ENCODE data around the gene TMSB4X. TPM values are rescaled to one million over a fixed set of nuclear protein-coding genes. Genes with fewer than 3 reads are reported as not detected.
"Not testable (repeated sequence)": the region's sequence is repeated elsewhere in the genome, so short reads cannot be mapped to it uniquely, and the experiment has no call there.

TMSB4X gene
- total RNA-seq, 1 donor: 5,748 TPM

DNA sequence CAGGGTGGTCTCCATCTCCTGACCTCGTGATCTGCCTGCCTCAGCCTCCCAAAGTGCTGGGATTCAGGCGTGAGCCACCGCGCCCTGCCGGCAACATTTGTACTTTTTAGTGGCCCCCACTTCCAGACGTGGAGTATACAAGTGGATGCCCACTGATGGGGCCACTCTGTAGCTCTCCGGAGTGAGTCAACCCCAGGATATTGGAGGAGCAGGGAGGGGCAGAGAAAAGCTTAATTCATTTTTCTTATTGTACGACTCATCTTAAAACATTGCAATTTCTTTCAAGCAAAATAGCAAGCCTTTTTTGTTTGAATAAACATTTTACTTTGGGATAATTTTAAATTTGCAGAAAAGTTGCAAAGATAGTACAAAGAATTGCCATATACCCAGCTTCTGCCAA lies 34.9 kb downstream of the TMSB4X start:
- no peak overlapping the region for H3K4me3 ChIP-seq (ENCODE audit: low read length)
- H3K27me3 ChIP-seq (ENCODE audit: insufficient read depth, low read length): no peaks in the 10 kb centered on the region
- peaks cover 74% of the 10 kb centered on the region for H3K4me1 ChIP-seq (ENCODE audit: insufficient read depth, low read length)
- no peaks in the 10 kb centered on the region for H3K9me3 ChIP-seq (ENCODE audit: low read depth, low read length)

DNA sequence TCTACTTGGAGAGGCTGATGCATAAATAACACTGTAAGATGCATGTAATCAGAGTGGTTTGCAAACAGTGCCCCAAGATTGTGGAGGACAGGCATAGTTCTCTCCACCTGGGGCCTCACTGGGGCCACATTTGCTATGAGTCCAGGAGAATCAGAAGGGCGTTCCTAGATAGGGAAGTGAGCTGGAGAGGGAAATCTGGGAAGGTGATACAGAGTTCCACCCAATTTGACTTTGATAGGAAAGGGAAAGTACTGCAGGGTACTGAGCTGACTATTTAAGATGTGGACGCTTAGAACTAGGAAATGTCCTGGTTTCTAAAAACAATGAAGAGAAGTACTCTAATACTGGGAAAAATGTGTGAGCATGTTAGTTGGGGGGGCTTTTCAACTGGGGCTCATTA lies 35.6 kb downstream of the TMSB4X start:
- Histone ChIP-seq H3K4me1 (ENCODE audit: insufficient read depth, low read length) (peaks cover 74% of the 10 kb centered on the region), H3K9me3 (ENCODE audit: low read depth, low read length) (no peaks in the 10 kb centered on the region), H3K27me3 (ENCODE audit: insufficient read depth, low read length) (no peaks in the 10 kb centered on the region), H3K4me3 (ENCODE audit: low read length) (no peak overlapping the region)

GRCh38 chrX:13013363-13014110 lies 38.6 kb downstream of the TMSB4X start:
- Histone ChIP-seq H3K9me3 (ENCODE audit: low read depth, low read length) (no peaks in the 10 kb centered on the region), H3K4me1 (ENCODE audit: insufficient read depth, low read length) (peaks cover 74% of the 10 kb centered on the region), H3K27me3 (ENCODE audit: insufficient read depth, low read length) (no peaks in the 10 kb centered on the region), H3K4me3 (ENCODE audit: low read length) (no peak overlapping the region)

GRCh38 chrX:13014111-13015096 lies 39.5 kb downstream of the TMSB4X start:
- Histone ChIP-seq H3K4me3 (ENCODE audit: low read length) (no peak overlapping the region), H3K27me3 (ENCODE audit: insufficient read depth, low read length) (no peaks in the 10 kb centered on the region), H3K9me3 (ENCODE audit: low read depth, low read length) (no peaks in the 10 kb centered on the region), H3K4me1 (ENCODE audit: insufficient read depth, low read length) (peaks cover 73% of the 10 kb centered on the region)

GRCh38 chrX:13015536-13016236 lies 40.8 kb downstream of the TMSB4X start:
- H3K4me1 ChIP-seq (ENCODE audit: insufficient read depth, low read length): peaks cover 73% of the 10 kb centered on the region
- no peak overlapping the region for H3K4me3 ChIP-seq (ENCODE audit: low read length)
- H3K9me3 ChIP-seq (ENCODE audit: low read depth, low read length): no peaks in the 10 kb centered on the region
- H3K27me3 ChIP-seq (ENCODE audit: insufficient read depth, low read length): no peaks in the 10 kb centered on the region

GRCh38 chrX:13016731-13017130 lies 41.8 kb downstream of the TMSB4X start:
- H3K4me1 ChIP-seq (ENCODE audit: insufficient read depth, low read length): peaks cover 73% of the 10 kb centered on the region
- not testable (repeated sequence) for H3K4me3 ChIP-seq (ENCODE audit: low read length); H3K9me3 ChIP-seq (ENCODE audit: low read depth, low read length); H3K27me3 ChIP-seq (ENCODE audit: insufficient read depth, low read length)

DNA sequence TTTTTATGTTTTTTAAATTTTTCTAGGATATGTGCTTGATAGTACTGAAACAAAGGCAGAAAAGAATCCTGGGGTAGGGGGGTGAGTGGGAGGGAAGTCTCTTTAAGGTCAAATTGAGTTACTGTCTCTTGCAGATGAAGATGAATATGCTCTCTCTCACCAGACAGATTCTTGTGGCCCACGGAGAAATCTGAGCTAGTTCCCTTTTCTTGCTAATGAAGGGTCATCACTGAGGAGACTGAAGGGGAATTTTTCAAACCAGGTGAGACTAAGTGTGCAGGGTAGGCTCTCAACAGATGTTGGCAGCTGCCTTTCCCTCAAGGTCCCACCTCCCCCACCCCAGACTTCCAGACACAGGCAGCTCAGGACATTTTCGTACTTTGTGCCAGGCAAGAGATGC lies 48.0 kb downstream of the TMSB4X start:
- no peaks in the 10 kb centered on the region for H3K9me3 ChIP-seq (ENCODE audit: low read depth, low read length)
- no peaks in the 10 kb centered on the region for H3K27me3 ChIP-seq (ENCODE audit: insufficient read depth, low read length)
- no peak overlapping the region for H3K4me3 ChIP-seq (ENCODE audit: low read length)
- H3K4me1 ChIP-seq (ENCODE audit: insufficient read depth, low read length): peaks cover 42% of the 10 kb centered on the region

DNA sequence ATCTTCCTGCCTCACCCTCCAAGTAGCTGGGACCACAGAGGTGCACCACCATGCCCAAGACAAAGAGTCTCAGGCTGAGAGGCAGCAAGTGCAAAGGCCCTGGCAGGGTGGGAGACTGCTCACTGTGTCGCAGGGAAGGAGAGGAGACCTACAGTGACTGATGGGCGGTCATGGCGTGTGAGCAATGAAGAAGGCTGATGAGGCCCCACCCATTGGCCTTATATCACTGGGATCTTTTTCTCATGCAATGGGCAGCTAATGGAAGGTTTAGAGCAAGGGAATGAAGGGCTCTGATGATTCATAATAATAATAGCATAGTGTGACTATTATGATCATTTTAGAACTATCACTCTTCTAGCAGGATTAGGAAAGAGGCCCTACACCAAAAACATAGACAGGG lies 48.7 kb downstream of the TMSB4X start:
- peaks cover 36% of the 10 kb centered on the region for H3K4me1 ChIP-seq (ENCODE audit: insufficient read depth, low read length)
- no peak overlapping the region for H3K4me3 ChIP-seq (ENCODE audit: low read length)
- no peaks in the 10 kb centered on the region for H3K27me3 ChIP-seq (ENCODE audit: insufficient read depth, low read length)
- H3K9me3 ChIP-seq (ENCODE audit: low read depth, low read length): no peaks in the 10 kb centered on the region

DNA sequence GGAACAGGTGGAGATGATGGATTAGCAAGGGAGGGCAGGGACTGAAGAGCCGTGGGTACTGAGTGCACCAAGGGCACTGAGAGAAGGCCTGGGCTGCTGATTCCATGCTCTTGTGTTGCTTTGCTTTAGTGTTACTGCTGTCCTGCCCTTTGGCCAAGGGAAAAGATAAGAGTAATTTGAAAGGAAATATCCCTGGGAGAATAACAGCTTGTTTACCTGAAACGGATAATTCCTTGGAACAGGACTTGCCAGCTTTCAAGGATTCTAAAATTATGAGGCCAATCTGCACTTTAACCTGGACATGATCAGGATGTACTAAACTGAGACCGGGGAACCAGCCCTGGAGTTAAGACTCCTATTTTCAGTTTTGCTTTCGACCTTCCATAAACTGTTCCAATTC lies 49.1 kb downstream of the TMSB4X start:
- H3K9me3 ChIP-seq (ENCODE audit: low read depth, low read length): no peaks in the 10 kb centered on the region
- no peak overlapping the region for H3K4me3 ChIP-seq (ENCODE audit: low read length)
- no peaks in the 10 kb centered on the region for H3K27me3 ChIP-seq (ENCODE audit: insufficient read depth, low read length)
- peaks cover 36% of the 10 kb centered on the region for H3K4me1 ChIP-seq (ENCODE audit: insufficient read depth, low read length)

GRCh38 chrX:13024986-13025385 lies 50.1 kb downstream of the TMSB4X start:
- Histone ChIP-seq H3K4me3 (ENCODE audit: low read length) (no peak overlapping the region), H3K4me1 (ENCODE audit: insufficient read depth, low read length) (peaks cover 43% of the 10 kb centered on the region), H3K9me3 (ENCODE audit: low read depth, low read length) (no peaks in the 10 kb centered on the region), H3K27me3 (ENCODE audit: insufficient read depth, low read length) (no peaks in the 10 kb centered on the region)

Other genes starting within 250 kb of the TMSB4X start
- gene PRPS2, start 183.7 kb upstream of the TMSB4X start, total RNA-seq: 15.7 TPM
- gene TLR7, start 108.0 kb upstream of the TMSB4X start, total RNA-seq: 3.0 TPM
- gene TLR8, start 68.5 kb upstream of the TMSB4X start, total RNA-seq: 18.4 TPM
- not detected for gene FAM9C, start 69.5 kb downstream of the TMSB4X start, total RNA-seq